ENCODE measurements around the gene HTR7. TPM values are rescaled to one million over a fixed set of nuclear protein-coding genes. Genes with fewer than 3 reads are reported as not detected.
A peak's percentile ranks its signal among the peaks of the same experiment; 100 is the strongest.
"Not testable (repeated sequence)": the region's sequence is repeated elsewhere in the genome, so short reads cannot be mapped to it uniquely, and the experiment has no call there.

Gene HTR7
- total RNA-seq, 2 experiments from 2014 or later = 0.08 TPM; not detected in 1

DNA sequence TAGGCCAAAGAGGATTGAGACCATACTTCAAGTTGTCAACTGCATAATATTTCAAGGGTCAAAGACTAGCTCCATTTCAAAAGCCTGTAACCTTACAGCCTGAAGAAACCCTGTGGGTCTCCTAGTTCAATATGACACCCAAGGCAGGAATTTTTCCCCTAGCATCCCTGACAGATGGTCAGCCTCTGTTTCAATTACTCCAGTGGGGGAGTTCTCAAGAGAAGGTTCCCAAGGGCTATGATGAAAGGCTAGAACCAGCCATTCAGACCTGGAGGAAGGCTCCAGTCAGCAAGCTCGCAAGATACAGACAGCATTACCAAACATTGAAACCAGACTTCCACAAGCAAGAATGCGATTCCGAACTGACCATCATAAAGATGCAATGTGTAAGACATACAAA, 1.6 kb downstream of the HTR7 start:
- Mint-ChIP-seq H3K4me3 (peak overlapping the region; percentile 39), H3K27me3 (peaks cover 59% of the 10 kb centered on the region)

DNA sequence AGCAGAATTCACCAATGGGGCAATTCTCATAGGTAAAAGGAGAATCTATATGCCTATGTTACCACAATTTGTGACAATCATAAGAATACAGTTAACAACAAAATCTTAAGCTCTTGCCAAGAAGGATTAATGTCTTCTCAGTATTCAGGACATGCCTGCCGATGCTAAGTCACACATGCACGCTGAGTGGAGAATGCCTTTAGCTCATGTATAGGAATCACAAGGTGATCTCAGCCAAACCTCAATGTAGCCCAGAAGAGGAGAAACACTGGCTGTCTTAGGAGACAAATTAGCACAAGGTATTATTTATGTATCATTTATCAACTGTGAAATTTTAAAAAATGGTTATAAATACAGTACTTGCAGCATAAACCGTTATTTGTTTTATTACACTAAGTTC, 2.7 kb downstream of the HTR7 start:
- ChIA-PET CTCF (interaction anchor here (1.2 to 2.0 kb wide), 2 partner anchors 9 to 17 kb away, joined by 4 to 5 read pairs; partner anchors contain the start of gene RPP30), POLR2A (interaction anchor here (2.2 kb wide), 1 partner anchor 17 kb away, joined by 9 read pairs; the partner anchor contains the start of gene RPP30)
- Mint-ChIP-seq H3K27ac (no peak overlapping the region), H3K36me3 (ENCODE audit: low read depth) (peaks cover 5% of the 10 kb centered on the region), H3K9me3 (peaks cover 4% of the 10 kb centered on the region), H3K4me3 (no peak overlapping the region), H3K4me1 (peaks cover 28% of the 10 kb centered on the region), H3K27me3 (peaks cover 56% of the 10 kb centered on the region)
- DNase-seq = no peak

More for the DNA sequence above, 1.6 kb downstream of the HTR7 start:
- Mint-ChIP-seq H3K9me3 (no peaks in the 10 kb centered on the region), H3K27ac (no peak overlapping the region), H3K36me3 (ENCODE audit: low read depth) (peaks cover 2% of the 10 kb centered on the region), H3K4me1 (peaks cover 21% of the 10 kb centered on the region)
- POLR2A ChIA-PET = interaction anchor here (2.2 kb wide), 1 partner anchor 16 kb away, joined by 9 read pairs; the partner anchor contains the start of gene RPP30
- CTCF ChIA-PET = interaction anchor here (0.9 to 1.2 kb wide), 2 partner anchors 15 to 18 kb away, joined by 3 to 5 read pairs; partner anchors contain the start of gene RPP30
- DNase-seq = no peak

DNA sequence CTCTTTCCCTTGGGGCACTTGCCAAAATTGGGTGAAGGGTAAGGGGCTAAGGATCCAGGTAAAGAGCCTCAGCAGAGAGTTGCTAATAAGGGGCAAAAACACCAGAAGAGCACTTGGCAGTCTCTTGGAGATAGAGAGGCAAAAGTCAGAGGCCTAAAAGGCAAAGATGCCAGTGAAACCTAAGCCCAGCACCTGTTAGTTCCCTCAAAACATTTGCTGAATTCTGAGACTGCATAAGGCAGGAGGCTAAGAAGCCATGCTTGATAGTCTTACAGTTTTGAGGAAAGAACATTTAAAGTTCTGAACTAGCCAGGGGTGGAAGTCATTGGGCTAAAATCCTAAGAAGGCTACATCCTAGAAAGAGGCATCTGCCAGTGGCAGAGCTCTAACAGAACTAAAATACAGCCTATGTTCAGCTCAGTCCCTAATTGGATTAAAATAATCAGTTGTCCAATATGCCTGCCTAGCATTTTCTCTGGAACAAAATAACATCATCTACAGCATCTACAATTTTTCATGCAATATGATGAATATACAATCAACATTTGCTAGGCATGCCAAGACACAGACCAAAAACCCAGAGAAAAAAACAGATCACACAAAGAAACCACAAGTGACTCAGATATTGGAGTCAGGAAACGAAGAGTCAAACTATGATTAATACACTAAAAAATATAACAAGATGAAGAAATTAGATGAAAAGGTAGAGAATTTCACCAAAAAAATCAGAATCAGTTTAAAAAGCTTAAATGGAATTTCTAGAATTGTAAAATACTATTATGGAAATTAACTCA, 7.7 kb downstream of the HTR7 start:
- Mint-ChIP-seq H3K9me3 (peaks cover 4% of the 10 kb centered on the region), H3K4me1 (peaks cover 25% of the 10 kb centered on the region), H3K4me3 (no peak overlapping the region), H3K36me3 (ENCODE audit: low read depth) (peaks cover 5% of the 10 kb centered on the region), H3K27ac (no peak overlapping the region), H3K27me3 (peaks cover 25% of the 10 kb centered on the region)
- ChIA-PET CTCF (no interaction called here), POLR2A (no interaction called here)
- DNase-seq = no peak

DNA sequence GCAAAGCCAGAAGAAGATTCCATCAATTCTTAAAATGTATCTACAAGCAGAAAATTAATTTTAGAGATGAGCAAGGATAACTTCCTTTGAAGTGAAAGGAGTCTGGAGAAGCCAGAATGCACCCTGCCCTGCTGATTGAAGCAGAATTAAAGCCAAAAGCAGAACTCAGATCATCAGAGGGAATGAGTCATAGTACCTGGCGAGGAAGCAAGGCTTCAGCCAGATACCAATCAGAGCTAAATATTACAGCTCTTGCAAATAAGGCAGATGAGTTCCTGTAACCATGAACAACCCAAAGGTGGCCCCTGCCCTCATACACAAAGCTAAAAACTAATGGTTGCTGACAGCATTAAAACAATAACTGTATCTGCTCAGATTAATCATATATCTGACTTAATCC, 10.4 kb downstream of the HTR7 start:
- CTCF ChIA-PET = interaction anchor here (1.6 kb wide), 1 partner anchor 10 kb away, joined by 3 read pairs; the partner anchor contains the start of gene HTR7
- DNase-seq = no peak
- H3K36me3 Mint-ChIP-seq (ENCODE audit: low read depth) = peaks cover 5% of the 10 kb centered on the region
- H3K27me3 Mint-ChIP-seq = peaks cover 16% of the 10 kb centered on the region
- H3K9me3 Mint-ChIP-seq = peaks cover 4% of the 10 kb centered on the region
- POLR2A ChIA-PET = interaction anchor here (1.0 kb wide), 1 partner anchor 24 kb away, joined by 3 read pairs; the partner anchor contains the start of gene RPP30
- no peak overlapping the region for H3K27ac Mint-ChIP-seq
- peaks cover 25% of the 10 kb centered on the region for H3K4me1 Mint-ChIP-seq
- no peak overlapping the region for H3K4me3 Mint-ChIP-seq

DNA sequence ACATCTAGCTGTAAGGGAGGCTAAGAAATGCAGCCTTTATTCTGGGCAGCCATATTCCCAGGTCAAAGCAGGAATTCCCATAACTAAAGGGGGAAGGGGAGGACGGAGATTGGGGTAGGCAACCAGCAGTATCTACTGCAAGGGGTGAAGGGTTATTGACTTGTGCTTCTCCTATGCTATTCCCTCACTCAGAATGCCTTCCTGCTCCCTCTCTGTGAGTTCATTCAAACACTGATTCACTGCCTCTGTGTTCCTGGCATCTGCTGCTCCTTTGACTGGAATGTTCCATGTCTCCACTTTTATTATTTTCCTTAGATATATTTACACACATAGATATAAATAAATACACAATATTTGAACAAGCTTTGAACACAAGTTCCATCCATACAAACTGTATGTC, 11.1 kb downstream of the HTR7 start:
- H3K27ac Mint-ChIP-seq = no peak overlapping the region
- ChIA-PET CTCF (interaction anchor here (1.6 kb wide), 1 partner anchor 11 kb away, joined by 3 read pairs; the partner anchor contains the start of gene HTR7), POLR2A (interaction anchor here (1.0 kb wide), 1 partner anchor 25 kb away, joined by 3 read pairs; the partner anchor contains the start of gene RPP30)
- H3K4me3 Mint-ChIP-seq = no peak overlapping the region
- H3K36me3 Mint-ChIP-seq (ENCODE audit: low read depth) = peaks cover 5% of the 10 kb centered on the region
- H3K4me1 Mint-ChIP-seq = peaks cover 25% of the 10 kb centered on the region
- H3K27me3 Mint-ChIP-seq = peaks cover 16% of the 10 kb centered on the region
- DNase-seq = no peak
- H3K9me3 Mint-ChIP-seq = peaks cover 4% of the 10 kb centered on the region

DNA sequence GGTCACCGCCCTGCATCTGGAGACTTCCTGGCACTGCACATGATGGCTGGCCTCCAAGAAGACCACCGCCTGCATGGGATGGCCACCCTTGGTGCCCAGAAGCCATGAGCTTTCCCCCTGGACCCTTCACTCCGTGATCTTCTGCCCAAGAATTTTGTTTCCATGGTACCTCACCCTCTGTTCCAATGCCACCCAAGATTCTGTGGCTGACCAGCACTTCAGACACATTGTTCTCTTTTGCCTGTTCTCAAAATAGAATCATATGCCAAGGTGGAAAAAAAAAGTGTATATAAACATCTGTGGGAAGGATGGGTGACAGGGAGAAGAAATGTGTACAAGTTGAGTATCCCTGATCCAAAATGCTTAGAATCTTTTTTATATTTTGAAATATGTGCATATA, 12.1 kb downstream of the HTR7 start:
- H3K36me3 Mint-ChIP-seq (ENCODE audit: low read depth) = peaks cover 2% of the 10 kb centered on the region
- CTCF ChIA-PET = no interaction called here
- H3K4me3 Mint-ChIP-seq = no peak overlapping the region
- H3K4me1 Mint-ChIP-seq = peaks cover 23% of the 10 kb centered on the region
- POLR2A ChIA-PET = no interaction called here
- no peak overlapping the region for H3K27ac Mint-ChIP-seq
- peaks cover 16% of the 10 kb centered on the region for H3K27me3 Mint-ChIP-seq
- peaks cover under 1% of the 10 kb centered on the region for H3K9me3 Mint-ChIP-seq
- no peak for DNase-seq

DNA sequence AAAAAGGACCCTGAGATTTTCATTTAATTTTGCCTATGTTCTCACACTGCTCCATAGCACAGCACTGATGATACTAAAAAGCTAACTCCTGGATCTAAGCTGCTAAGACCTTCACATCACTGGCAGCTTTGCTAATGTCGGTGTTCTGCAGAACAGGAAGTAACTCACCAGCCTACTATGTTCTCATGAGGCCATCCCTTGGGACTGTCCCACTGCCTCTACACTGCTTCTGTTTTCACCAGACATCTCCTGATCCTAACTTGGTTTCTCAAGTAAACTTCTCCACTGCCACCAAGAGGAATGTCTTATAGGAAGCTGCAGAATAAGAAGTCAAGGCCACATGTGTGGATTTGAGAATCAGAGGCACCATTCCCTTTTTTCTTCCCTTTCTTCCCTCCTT, 15.1 kb downstream of the HTR7 start:
- Mint-ChIP-seq H3K4me3 (no peak overlapping the region), H3K4me1 (peaks cover 7% of the 10 kb centered on the region), H3K27me3 (peaks cover 18% of the 10 kb centered on the region), H3K27ac (no peak overlapping the region), H3K36me3 (ENCODE audit: low read depth) (no peaks in the 10 kb centered on the region), H3K9me3 (no peaks in the 10 kb centered on the region)
- DNase-seq = no peak
- POLR2A ChIA-PET = no interaction called here
- CTCF ChIA-PET = no interaction called here

DNA sequence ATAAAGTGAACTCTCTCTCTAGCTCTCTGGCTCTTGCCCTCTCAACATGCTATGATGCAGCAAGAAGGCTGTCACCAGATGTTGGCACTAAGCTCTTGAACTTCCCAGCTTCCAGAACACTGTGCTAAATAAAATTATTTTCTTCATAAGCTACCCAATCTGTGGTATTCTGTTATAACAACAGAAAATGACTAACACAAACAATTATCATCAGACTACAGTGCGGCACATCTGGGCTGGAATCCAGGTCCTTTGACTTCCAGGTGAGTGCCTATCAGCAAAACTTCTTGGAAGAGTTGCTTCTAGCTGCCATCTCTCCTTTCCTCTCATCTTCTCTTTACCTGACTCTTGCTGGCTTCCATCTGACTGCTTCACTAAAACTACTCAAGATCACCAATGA, 20.4 kb downstream of the HTR7 start:
- POLR2A ChIA-PET = no interaction called here
- CTCF ChIA-PET = no interaction called here
- no peak for DNase-seq
- no peaks in the 10 kb centered on the region for H3K36me3 Mint-ChIP-seq (ENCODE audit: low read depth)
- peaks cover 11% of the 10 kb centered on the region for H3K27me3 Mint-ChIP-seq
- H3K4me3 Mint-ChIP-seq = no peak overlapping the region
- H3K9me3 Mint-ChIP-seq = no peaks in the 10 kb centered on the region
- no peaks in the 10 kb centered on the region for H3K4me1 Mint-ChIP-seq
- H3K27ac Mint-ChIP-seq = no peak overlapping the region

DNA sequence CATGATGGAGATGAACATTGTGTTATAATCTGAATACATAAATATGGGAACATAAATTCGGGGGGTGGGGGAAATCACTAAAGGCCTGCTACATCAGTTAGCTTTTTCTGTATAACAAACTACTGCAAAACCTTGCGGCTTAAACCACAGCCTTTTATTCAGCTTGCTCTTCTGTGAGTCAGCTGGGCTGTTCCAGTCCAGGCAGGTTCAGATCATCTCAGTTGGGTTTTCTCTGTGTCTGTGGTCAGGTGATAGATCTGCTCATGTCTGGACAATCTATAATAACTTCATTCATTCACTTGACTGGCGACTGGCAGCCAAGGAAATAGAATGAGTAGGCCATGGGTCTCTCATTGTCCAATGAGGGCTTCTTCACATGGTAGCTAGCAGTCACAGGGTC, 23.5 kb downstream of the HTR7 start:
- Mint-ChIP-seq H3K36me3 (ENCODE audit: low read depth) (no peaks in the 10 kb centered on the region), H3K4me3 (no peak overlapping the region)
- CTCF ChIA-PET = no interaction called here

DNA sequence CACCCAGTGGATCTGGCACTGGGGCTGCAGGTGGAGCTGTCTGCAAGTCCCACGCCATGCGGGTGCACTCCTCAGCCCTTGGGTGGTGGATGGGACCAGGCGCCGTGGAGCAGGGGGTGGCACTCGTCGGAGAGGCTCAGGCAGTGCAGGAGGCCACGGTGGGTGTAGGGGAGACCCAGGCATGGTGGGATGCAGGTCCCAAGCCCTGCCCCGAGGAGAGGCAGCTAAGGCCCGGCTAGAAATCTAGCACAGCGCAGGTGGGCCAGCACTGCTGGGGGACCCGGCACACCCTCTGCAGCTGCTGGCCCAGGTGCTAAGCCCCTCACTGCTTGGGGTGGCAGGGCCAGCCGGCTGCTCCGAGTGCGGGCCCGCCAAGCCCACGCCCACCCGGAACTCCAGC, 25.7 kb downstream of the HTR7 start:
- POLR2A ChIA-PET = no interaction called here
- Mint-ChIP-seq H3K4me1 (no peaks in the 10 kb centered on the region), H3K36me3 (ENCODE audit: low read depth) (no peaks in the 10 kb centered on the region), H3K27me3 (peaks cover 17% of the 10 kb centered on the region), H3K27ac (no peak overlapping the region), H3K9me3 (no peaks in the 10 kb centered on the region), H3K4me3 (no peak overlapping the region)
- DNase-seq = no peak
- CTCF ChIA-PET = no interaction called here

More for the DNA sequence above, 23.5 kb downstream of the HTR7 start:
- no peak for DNase-seq
- H3K4me1 Mint-ChIP-seq = no peaks in the 10 kb centered on the region
- no peaks in the 10 kb centered on the region for H3K9me3 Mint-ChIP-seq
- peaks cover 8% of the 10 kb centered on the region for H3K27me3 Mint-ChIP-seq
- H3K27ac Mint-ChIP-seq = no peak overlapping the region
- POLR2A ChIA-PET = no interaction called here

DNA sequence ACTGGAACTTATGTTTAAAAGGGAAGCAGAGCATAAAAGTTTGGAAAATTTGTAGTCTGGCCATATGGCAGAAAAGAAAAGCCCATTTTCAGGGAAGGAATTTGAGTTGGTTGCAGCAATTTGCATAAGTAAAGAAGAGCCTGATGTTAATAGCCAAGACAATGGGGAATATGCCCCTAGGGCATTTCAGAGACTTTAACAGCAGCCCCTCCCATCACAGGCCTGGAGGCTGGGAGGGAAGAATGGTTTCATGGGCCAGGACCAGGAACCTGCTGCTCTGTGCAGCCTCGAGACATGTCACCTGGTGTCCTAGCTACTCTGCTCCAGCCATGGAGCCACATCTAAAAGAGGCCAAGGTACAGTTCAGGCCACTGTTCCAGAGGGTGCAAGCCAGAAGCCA, 35.3 kb downstream of the HTR7 start:
- Mint-ChIP-seq H3K36me3 (ENCODE audit: low read depth) (no peaks in the 10 kb centered on the region), H3K27me3 (peaks cover 5% of the 10 kb centered on the region), H3K9me3 (no peaks in the 10 kb centered on the region), H3K4me1 (no peaks in the 10 kb centered on the region), H3K4me3 (no peak overlapping the region), H3K27ac (no peak overlapping the region)
- POLR2A ChIA-PET = no interaction called here
- no peak for DNase-seq
- CTCF ChIA-PET = no interaction called here

DNA sequence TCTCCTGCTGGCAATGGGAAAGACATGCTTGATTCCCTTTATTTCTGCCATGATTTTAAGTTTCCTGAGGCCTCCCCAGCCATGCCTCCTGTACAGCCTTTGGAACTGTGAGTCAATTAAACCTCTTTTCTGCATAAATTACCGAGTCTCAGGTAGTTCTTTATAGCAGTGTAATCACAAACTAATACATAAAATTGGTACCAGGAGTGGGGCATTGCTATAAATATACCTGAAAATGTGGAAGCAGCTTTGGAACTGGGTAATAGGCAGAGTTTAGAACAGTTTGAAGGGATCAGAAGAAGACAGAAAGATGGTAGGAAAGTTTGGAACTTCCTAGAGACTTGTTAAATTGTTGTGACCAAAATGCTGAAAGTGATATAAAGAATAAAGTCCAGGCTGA, 36.0 kb downstream of the HTR7 start:
- not testable (repeated sequence) for DNase-seq, H3K9me3 Mint-ChIP-seq, H3K4me1 Mint-ChIP-seq

DNA sequence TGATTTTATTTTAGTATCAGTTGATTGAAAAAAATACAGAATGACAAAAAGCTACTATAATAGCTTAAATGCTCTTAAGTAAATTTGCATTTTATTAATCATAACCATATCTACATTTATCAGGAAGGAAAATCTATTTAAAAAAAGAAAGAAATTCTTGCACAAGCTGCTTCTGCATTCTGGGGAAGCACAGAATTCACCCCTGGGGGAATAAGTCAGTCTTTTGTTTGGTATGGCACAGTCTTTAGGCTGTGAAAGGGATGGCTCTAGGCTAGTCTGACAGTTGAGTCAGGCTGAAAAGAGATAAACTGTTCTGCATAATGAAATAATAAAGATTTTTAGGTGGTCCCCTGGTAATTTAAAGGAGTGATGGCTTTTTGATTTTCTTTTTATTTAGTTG, 37.9 kb downstream of the HTR7 start:
- H3K27me3 Mint-ChIP-seq = peaks cover 3% of the 10 kb centered on the region
- H3K27ac Mint-ChIP-seq = no peak overlapping the region
- ChIA-PET POLR2A (no interaction called here), CTCF (interaction anchor here (1.7 kb wide), 1 partner anchor 186 kb away, joined by 4 read pairs; no protein-coding TSS in a partner anchor)
- DNase-seq = no peak
- H3K36me3 Mint-ChIP-seq (ENCODE audit: low read depth) = no peaks in the 10 kb centered on the region
- no peaks in the 10 kb centered on the region for H3K4me1 Mint-ChIP-seq
- no peak overlapping the region for H3K4me3 Mint-ChIP-seq
- H3K9me3 Mint-ChIP-seq = no peaks in the 10 kb centered on the region

More for the DNA sequence above, 36.0 kb downstream of the HTR7 start:
- POLR2A ChIA-PET; H3K36me3 Mint-ChIP-seq (ENCODE audit: low read depth); CTCF ChIA-PET; H3K27ac Mint-ChIP-seq; H3K27me3 Mint-ChIP-seq; H3K4me3 Mint-ChIP-seq: not testable (repeated sequence)

DNA sequence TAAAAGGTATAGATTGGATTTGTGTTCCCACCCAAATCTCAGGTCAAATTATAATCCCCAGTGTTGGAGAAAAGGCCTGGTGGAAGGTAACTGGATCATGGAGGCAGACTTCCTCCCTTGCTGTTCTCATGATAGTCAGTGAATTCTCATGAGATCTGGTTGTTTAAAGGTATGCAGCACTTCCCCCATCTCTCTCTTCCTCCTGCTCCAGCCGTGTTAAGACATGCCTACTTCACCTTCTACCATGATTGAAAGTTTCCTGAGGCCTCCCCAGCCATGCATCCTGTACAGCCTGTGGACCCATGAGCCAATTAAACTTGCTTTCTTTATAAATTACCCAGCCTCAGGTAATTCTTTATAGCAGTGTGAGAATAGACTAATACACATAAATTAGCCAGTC, 39.1 kb downstream of the HTR7 start:
- Mint-ChIP-seq H3K4me1 (no peaks in the 10 kb centered on the region), H3K9me3 (no peaks in the 10 kb centered on the region), H3K27ac (no peak overlapping the region), H3K36me3 (ENCODE audit: low read depth) (no peaks in the 10 kb centered on the region), H3K4me3 (no peak overlapping the region), H3K27me3 (peaks cover 3% of the 10 kb centered on the region)
- POLR2A ChIA-PET = no interaction called here
- no peak for DNase-seq
- CTCF ChIA-PET = no interaction called here

Data from activated CD4-positive, alpha-beta memory T cell treated with anti-CD3 and anti-CD28 coated beads, Interleukin-2, amount 10 ng/mL, durations not matched to agents 7 days and 5 days (primary cell).